IPS-15b (cell line): ENCODE results near the gene DNAJB6.

Source experiments
- H3K27me3 ChIP-seq: one replicate; pipeline ENCODE4 v1.6.1; 2013; ENCODE audit warnings: low read length; ENCODE audit not compliant: control insufficient read depth, insufficient read depth
- H3K36me3 ChIP-seq: one replicate; pipeline ENCODE4 v1.6.1; 2013; ENCODE audit warnings: low read length; ENCODE audit not compliant: control insufficient read depth, insufficient read depth
- H3K4me1 ChIP-seq: one replicate; pipeline ENCODE4 v1.6.1; 2013; ENCODE audit warnings: mild to moderate bottlenecking, low read length; ENCODE audit not compliant: control insufficient read depth, insufficient read depth
- H3K4me3 ChIP-seq: one replicate; pipeline ENCODE4 v1.5.1; 2013; ENCODE audit warnings: low read depth, low read length
- H3K9ac ChIP-seq: one replicate; pipeline ENCODE4 v1.6.1; 2013; ENCODE audit warnings: low read depth, mild to moderate bottlenecking, low read length
- H3K9me3 ChIP-seq: one replicate; pipeline ENCODE4 v1.6.1; 2013; ENCODE audit warnings: mild to moderate bottlenecking, low read length; ENCODE audit not compliant: control insufficient read depth, insufficient read depth

DNAJB6 gene

DNA sequence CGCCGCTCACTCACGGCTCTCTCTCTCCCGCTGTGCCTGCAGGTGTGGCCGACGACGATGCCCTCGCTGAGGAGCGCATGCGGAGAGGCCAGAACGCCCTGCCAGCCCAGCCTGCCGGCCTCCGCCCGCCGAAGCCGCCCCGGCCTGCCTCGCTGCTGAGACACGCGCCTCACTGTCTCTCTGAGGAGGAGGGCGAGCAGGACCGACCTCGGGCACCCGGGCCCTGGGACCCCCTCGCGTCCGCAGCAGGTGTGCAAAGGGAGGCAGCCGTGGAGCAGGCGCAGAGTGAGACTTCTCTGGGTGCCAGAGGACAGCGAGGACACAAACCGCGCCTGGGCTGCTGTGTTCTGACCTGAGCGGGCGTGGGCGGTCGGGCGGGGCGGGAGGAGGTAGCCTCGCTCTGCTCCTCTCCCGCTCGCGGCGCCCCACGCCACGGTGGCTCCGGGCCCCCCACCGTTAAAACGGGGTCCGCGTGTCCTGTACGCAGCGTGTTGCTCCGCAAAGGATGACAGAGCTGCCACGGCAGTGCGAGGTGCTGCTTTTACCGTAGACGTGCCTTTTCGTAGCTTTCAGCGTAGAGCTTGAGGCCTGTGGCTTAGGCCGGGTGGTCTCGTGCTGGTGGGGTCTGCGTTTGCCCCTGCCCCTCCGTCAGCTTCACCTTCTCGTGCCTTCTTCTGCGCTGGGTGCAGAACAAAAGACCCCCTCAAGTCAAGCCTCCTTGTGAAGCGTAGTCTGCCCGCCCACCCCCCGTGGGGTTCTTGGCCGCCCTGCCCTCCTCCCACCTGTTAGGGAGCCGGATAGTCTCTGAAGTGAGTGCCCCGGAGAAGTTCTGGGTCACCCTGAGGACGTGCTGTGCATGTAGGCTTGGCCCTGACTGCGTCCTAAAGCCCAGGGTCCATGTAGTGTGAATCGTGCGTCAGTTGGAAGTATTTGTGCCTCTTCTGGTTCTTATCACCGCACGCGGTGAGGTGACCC is 73.2 kb downstream of the DNAJB6 start:
- Histone ChIP-seq H3K9me3 (no peaks in the 10 kb centered on the region), H3K9ac (no peak overlapping the region), H3K36me3 (peaks cover 64% of the 10 kb centered on the region), H3K27me3 (no peaks in the 10 kb centered on the region), H3K4me3 (no peak overlapping the region), H3K4me1 (peaks cover 8% of the 10 kb centered on the region)

DNA sequence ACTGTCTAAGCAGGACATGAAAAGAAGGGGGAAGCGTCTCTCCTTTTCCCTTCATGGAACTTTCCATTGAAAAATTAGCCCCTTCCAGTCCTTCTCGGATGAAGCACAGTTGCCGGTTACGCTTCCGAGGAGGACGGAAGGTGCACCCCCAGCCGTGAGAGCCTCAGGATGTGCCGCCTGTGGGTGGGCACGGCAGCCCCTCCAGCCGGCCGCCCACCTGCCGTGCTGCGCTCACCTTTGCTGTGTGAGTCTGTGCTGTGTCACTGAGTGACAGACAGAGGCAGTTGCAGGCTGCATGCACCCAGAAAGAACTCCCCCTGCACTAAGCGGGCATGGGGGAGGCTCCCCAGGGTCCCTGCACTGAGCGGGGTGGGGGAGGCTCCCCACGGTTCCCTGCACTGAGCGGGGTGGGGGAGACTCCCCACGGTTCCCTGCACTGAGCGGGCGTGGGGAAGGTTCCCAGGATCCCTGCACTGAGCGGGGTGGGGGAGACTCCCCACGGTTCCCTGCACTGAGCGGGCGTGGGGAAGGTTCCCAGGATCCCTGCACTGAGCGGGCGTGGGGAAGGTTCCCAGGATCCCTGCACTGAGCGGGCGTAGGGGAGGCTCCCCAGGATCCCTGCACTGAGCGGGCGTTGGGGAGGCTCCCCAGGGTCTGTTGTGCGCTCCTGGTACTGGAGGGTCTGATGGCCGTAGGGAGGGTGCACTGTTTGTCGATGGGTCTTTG is 74.2 kb downstream of the DNAJB6 start:
- H3K9me3 ChIP-seq = no peaks in the 10 kb centered on the region
- no peak overlapping the region for H3K4me3 ChIP-seq
- H3K36me3 ChIP-seq = peaks cover 67% of the 10 kb centered on the region
- H3K4me1 ChIP-seq = peaks cover 8% of the 10 kb centered on the region
- no peak overlapping the region for H3K9ac ChIP-seq
- no peaks in the 10 kb centered on the region for H3K27me3 ChIP-seq

DNA sequence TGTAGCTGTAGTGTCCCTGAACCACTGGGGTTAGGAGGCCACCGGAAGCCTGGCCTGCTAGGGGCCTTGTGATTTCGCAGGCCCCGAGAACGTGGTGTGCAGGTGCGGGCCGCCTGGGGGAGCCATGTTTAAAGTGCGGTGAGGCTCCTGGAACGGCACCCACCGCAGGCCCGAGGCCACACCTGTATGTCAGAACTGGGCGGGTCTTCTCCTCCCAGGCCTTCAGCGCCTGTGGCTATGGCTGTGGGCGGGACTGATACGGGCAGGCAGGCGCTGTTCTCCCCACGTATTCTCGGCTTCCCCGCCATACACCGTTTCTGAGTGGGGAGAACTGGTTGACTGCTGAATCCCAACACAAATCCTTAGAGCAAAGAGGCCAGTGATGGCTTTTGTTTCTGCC is 74.8 kb downstream of the DNAJB6 start:
- no peak overlapping the region for H3K4me3 ChIP-seq
- H3K27me3 ChIP-seq = no peaks in the 10 kb centered on the region
- H3K36me3 ChIP-seq = peaks cover 67% of the 10 kb centered on the region
- no peak overlapping the region for H3K9ac ChIP-seq
- H3K4me1 ChIP-seq = peaks cover 8% of the 10 kb centered on the region
- H3K9me3 ChIP-seq = no peaks in the 10 kb centered on the region

DNA sequence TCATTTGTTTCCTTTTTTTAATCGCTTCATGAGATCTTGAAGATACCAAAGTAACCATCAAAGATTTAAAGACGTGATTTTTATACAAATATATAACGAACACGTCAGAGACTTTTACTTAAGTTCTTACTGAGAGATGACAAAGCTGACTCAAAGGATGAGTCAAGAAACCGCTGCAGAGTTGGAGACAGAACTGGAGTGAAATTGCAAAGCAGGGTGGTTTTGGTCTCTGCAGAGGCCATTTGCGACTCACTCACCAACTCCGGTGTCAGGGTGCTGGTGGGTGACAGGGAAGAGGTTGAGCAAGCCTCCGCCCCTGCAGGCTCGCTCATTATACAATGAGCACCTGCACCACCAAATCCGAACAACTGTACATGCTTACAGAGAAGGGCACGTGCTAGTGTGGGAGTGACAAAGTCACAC is 75.2 kb downstream of the DNAJB6 start:
- Histone ChIP-seq H3K9ac (peak overlapping the region; percentile 39), H3K27me3 (no peaks in the 10 kb centered on the region), H3K36me3 (peaks cover 70% of the 10 kb centered on the region), H3K4me1 (peaks cover 8% of the 10 kb centered on the region), H3K9me3 (no peaks in the 10 kb centered on the region), H3K4me3 (no peak overlapping the region)

DNA sequence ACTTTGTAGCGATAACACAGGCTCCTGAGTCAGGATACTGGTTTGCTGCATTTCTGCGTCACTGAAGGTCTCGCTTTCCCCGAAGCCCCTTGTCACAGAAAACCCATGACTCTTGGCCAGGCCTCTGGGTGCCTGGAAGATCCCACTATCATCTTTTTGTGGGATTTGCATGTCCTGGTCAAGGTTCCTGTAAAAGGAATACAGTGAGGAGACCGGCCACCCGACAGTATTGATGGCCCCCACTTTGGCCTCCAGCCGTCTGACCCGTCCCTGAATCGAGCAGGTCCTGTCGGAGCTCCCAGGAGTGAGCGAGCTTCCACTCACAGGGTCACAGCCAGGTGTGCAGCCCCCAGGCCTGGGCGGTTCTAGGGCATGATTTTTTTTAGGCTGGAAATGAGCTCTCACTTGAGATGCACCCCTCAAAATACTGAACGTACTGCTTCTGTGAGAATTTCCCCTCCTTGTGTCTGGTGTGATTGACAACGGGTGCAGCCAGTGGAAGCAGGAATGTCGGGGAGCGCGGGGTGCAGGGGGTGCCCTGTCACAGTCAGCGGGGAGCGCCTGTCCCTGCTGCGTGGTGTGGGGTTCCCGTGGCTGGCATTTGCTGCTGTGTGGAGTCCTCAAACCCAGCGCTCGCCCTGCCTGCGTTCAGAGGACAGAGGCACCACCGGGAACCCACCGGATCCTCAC is 75.8 kb downstream of the DNAJB6 start:
- Histone ChIP-seq H3K9ac (peak overlapping the region; percentile 39), H3K36me3 (peaks cover 71% of the 10 kb centered on the region), H3K9me3 (no peaks in the 10 kb centered on the region), H3K4me1 (peaks cover 8% of the 10 kb centered on the region), H3K27me3 (no peaks in the 10 kb centered on the region), H3K4me3 (no peak overlapping the region)

DNA sequence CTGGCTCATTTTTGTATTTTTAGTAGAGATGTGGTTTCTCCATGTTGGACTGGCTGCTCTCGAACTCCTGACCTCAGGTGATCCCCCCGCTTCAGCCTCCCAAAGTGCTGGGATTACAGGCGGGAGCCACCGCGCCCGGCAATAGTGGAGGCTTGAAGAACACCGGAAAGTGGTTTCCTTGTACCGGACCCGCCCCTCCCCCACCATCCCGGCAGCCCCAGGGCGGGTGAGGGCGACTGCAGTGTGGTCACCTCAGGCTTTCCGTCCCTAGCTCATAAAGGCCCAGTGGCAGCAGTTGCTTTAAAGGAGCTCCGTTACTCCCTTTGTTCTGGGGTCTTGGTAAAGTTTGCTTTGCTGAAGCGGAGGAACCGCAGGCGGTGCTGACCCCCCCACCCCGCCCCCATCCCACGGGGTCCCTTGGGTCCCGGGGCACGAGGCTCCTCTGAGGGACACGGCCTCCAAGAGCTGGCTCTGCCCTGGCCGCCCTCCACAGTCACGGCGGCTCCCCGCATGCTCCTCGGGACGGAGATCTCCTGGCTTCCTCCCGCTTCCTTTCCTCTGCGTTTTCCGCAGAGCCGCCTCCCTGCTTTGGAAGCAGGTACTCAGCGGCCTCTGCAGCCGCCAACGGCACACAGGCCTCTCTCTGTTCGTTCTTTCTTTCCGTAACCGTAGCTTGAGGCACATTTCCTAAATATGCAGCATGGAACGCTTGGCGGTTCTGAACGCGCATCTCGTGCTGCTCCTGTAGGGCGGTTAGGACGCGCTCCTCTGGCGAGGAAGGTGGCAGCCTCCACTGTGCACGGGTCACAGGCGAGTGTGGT is 77.3 kb downstream of the DNAJB6 start:
- Histone ChIP-seq H3K9me3 (no peaks in the 10 kb centered on the region), H3K4me3 (no peak overlapping the region), H3K36me3 (peaks cover 67% of the 10 kb centered on the region), H3K4me1 (peaks cover 5% of the 10 kb centered on the region), H3K9ac (no peak overlapping the region), H3K27me3 (no peaks in the 10 kb centered on the region)

DNA sequence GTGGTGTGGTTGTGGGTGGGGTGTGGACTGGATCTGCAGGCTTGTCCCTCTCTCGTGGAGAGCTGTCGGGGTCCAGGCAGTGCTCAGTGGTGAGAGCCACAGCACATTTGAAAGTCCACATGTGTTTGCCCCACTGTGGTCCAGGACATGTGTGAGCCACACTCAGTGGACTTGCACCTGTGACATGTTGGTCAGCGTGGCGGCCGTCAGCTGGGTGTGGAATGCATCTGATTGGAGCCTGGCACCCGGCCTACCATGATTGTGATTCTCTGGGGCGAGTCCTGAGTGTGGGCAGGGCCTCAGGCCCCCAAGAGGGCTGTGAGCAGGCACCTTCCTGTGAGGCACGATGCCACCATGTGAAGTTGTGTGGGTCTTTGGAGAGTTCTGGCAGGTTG is 77.9 kb downstream of the DNAJB6 start:
- Histone ChIP-seq H3K9ac (no peak overlapping the region), H3K9me3 (no peaks in the 10 kb centered on the region), H3K27me3 (no peaks in the 10 kb centered on the region), H3K36me3 (peaks cover 66% of the 10 kb centered on the region), H3K4me3 (no peak overlapping the region), H3K4me1 (peaks cover 5% of the 10 kb centered on the region)

DNA sequence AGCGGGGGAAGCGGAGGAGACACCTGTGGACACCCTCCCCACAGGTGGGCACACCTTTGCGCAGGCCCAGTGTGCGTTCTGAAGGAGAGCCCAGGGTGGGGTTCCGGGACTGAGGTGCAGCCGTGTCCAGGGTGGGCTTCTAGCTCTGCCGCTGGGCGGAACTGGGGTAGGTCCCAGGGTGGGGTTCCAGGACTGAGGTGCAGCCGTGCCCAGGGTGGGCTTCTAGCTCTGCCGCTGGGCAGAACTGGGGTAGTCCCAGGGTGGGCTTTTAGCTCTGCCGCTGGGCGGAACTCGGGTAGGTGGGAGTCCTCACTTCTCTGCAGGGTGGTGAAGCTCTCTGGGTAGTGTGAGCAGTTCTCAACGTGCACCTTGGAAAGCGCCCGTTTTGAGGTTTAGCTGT is 78.7 kb downstream of the DNAJB6 start:
- Histone ChIP-seq H3K36me3 (peaks cover 59% of the 10 kb centered on the region), H3K9ac (no peak overlapping the region), H3K4me1 (peaks cover 5% of the 10 kb centered on the region), H3K4me3 (no peak overlapping the region), H3K27me3 (no peaks in the 10 kb centered on the region), H3K9me3 (no peaks in the 10 kb centered on the region)

DNA sequence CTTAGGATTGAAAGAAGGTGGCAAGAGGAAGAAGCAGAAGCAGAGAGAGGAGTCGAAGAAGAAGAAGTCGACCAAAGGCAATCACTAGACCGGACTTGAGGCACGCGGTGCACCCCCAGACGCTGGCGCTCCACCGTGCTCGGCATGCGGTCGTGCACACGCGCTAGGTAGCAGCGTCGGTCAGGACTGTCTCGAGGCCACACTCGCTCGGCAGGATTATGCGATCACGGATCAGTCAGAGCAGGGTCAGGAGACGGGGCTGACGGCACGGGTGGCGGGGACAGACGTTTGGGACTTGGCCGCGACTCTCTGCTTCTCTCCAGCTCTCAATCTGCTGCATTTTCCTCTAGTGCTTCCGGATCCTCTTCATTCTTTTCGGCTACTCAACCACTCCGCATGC is 79.2 kb downstream of the DNAJB6 start:
- H3K36me3 ChIP-seq = peaks cover 57% of the 10 kb centered on the region
- no peak overlapping the region for H3K9ac ChIP-seq

DNA sequence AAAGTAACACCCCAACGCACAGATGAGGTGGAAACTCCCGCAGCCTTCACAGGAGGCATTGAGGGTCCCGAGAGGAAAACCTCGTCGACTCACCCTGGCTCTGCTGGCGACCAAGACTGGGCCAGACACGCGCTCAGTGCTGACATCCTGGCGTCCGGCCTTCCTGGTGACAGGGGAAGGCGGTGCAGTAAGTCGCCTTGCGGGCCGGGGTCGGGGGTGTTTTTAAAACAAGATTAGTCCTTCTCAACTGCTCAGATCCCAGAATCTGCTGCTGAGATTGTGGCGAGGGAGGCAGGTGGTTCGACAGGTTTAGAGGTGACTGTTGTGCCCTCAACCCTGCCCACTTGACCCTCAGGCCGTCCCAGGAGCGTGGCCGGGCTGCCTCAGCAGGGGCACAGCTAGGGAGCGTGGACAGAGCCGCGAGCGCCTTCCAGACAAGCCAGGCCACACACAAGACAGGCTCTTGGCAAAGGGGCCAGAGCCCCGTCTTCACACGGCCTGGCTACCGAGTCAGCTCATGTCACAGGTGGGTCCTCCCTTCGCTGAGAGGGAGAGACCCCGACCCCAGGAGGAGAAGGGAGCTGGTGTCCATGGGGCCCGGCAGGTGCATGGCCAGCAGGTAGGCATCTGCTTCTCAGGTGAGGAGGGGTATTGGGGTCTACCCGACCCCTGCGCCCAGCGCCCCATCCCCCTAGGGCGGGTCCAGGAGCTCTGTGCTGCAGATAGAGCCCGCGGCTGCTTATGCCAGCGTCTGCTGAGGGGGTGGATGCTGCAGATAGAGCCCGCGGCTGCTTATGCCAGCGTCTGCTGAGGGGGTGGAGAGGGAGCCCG is 81.6 kb downstream of the DNAJB6 start:
- Histone ChIP-seq H3K4me1 (no peaks in the 10 kb centered on the region), H3K36me3 (peaks cover 48% of the 10 kb centered on the region), H3K27me3 (no peaks in the 10 kb centered on the region), H3K4me3 (no peak overlapping the region), H3K9me3 (no peaks in the 10 kb centered on the region), H3K9ac (no peak overlapping the region)

More for the DNA sequence above, 79.2 kb downstream of the DNAJB6 start:
- no peak overlapping the region for H3K4me3 ChIP-seq
- H3K4me1 ChIP-seq = peaks cover 5% of the 10 kb centered on the region
- no peaks in the 10 kb centered on the region for H3K9me3 ChIP-seq
- H3K27me3 ChIP-seq = no peaks in the 10 kb centered on the region
